ENCODE data around the gene ST8SIA2.

DNA sequence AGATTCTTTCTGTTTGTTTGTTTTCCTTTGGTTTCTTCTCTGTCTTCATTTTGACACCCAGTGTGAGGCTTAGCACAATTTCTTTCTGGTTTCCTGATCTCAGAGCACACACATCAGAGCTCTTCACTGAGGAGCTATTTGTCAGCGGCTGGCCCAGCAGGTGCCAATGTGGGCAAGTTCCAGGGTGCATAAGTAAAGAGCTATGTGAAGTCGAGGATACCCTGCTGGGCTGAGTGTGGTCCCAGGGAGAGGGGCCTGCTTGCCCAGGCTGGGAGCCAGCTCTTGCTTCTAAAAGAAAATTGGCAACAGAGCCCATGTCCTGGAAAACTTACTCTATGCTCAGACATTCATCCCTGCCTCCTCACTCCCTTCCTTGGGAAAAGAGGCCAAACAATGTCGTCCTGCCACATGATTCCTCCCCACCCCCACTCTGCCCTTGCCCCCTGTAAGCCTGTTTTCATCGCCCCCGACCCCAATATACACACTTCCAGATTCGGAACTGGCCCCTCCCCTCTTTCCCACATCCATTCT is 101.2 kb downstream of the ST8SIA2 start:
- TF ChIP-seq, protein P1, sequence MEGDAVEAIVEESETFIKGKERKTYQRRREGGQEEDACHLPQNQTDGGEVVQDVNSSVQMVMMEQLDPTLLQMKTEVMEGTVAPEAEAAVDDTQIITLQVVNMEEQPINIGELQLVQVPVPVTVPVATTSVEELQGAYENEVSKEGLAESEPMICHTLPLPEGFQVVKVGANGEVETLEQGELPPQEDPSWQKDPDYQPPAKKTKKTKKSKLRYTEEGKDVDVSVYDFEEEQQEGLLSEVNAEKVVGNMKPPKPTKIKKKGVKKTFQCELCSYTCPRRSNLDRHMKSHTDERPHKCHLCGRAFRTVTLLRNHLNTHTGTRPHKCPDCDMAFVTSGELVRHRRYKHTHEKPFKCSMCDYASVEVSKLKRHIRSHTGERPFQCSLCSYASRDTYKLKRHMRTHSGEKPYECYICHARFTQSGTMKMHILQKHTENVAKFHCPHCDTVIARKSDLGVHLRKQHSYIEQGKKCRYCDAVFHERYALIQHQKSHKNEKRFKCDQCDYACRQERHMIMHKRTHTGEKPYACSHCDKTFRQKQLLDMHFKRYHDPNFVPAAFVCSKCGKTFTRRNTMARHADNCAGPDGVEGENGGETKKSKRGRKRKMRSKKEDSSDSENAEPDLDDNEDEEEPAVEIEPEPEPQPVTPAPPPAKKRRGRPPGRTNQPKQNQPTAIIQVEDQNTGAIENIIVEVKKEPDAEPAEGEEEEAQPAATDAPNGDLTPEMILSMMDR (IDR thresholded peaks at IDR 0.05): no peak
- TF ChIP-seq POLR2A (IDR thresholded peaks at IDR 0.05) (no peak), EP300 (IDR thresholded peaks at IDR 0.05; ENCODE audit: low read depth) (no peak)

Data from transverse colon (tissue), 3 donors.